ENCODE results near the gene C1QTNF1.

GRCh38 chr17:79023180-79023705 is 726 bp upstream of the C1QTNF1 start:
- TF ChIP-seq, protein P1, sequence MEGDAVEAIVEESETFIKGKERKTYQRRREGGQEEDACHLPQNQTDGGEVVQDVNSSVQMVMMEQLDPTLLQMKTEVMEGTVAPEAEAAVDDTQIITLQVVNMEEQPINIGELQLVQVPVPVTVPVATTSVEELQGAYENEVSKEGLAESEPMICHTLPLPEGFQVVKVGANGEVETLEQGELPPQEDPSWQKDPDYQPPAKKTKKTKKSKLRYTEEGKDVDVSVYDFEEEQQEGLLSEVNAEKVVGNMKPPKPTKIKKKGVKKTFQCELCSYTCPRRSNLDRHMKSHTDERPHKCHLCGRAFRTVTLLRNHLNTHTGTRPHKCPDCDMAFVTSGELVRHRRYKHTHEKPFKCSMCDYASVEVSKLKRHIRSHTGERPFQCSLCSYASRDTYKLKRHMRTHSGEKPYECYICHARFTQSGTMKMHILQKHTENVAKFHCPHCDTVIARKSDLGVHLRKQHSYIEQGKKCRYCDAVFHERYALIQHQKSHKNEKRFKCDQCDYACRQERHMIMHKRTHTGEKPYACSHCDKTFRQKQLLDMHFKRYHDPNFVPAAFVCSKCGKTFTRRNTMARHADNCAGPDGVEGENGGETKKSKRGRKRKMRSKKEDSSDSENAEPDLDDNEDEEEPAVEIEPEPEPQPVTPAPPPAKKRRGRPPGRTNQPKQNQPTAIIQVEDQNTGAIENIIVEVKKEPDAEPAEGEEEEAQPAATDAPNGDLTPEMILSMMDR (conservative IDR thresholded peaks at IDR 0.05; ENCODE audit: low read length) = no peak
- TF ChIP-seq EZH2phosphoT487 (IDR thresholded peaks at IDR 0.05; ENCODE audit: borderline replicate concordance, low read depth, low read length) = no peak
